Activated T-cell treated with anti-CD3 and anti-CD28 coated beads, Interleukin-2, amount 50 U/mL, for 4 hours (primary cell): ENCODE measurements around the gene SCGB1C2. TPM values are rescaled to one million over a fixed set of nuclear protein-coding genes. Genes with fewer than 3 reads are reported as not detected.

Experiments
- total RNA-seq, 3 donors: library from RNA; stranded (reverse); gene quantifications; one replicate each; pipeline ENCODE4 v1.2.1, GENCODE V29; 2021

The SCGB1C2 gene
- total RNA-seq, 3 donors from 2014 or later, result not detected

Other genes with a start within 250 kb of the SCGB1C2 start
- gene DOC2B, start 44.1 kb downstream of the SCGB1C2 start, total RNA-seq, result under 1 TPM in 2 of 3 donors, not detected in 1; 0.13 to 0.30 TPM
- gene RPH3AL, start 215.2 kb downstream of the SCGB1C2 start, total RNA-seq, result 1 to 10 TPM; 1.3 to 2.2 (median 1.9) TPM